Measurements from ENCODE around the gene RNU6-1.

Gene RNU6-1

GRCh38 chr15:67850994-67851571 is 11.2 kb upstream of the RNU6-1 start:
- DNase-seq (ENCODE audit: low read depth), result no peak
- H3K4me3 ChIP-seq (ENCODE audit: low read depth, low read length), result no peak overlapping the region
- TF ChIP-seq, protein P1, sequence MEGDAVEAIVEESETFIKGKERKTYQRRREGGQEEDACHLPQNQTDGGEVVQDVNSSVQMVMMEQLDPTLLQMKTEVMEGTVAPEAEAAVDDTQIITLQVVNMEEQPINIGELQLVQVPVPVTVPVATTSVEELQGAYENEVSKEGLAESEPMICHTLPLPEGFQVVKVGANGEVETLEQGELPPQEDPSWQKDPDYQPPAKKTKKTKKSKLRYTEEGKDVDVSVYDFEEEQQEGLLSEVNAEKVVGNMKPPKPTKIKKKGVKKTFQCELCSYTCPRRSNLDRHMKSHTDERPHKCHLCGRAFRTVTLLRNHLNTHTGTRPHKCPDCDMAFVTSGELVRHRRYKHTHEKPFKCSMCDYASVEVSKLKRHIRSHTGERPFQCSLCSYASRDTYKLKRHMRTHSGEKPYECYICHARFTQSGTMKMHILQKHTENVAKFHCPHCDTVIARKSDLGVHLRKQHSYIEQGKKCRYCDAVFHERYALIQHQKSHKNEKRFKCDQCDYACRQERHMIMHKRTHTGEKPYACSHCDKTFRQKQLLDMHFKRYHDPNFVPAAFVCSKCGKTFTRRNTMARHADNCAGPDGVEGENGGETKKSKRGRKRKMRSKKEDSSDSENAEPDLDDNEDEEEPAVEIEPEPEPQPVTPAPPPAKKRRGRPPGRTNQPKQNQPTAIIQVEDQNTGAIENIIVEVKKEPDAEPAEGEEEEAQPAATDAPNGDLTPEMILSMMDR (IDR thresholded peaks at IDR 0.05; ENCODE audit: low read depth, low read length, missing control alignments), result no peak

DNA sequence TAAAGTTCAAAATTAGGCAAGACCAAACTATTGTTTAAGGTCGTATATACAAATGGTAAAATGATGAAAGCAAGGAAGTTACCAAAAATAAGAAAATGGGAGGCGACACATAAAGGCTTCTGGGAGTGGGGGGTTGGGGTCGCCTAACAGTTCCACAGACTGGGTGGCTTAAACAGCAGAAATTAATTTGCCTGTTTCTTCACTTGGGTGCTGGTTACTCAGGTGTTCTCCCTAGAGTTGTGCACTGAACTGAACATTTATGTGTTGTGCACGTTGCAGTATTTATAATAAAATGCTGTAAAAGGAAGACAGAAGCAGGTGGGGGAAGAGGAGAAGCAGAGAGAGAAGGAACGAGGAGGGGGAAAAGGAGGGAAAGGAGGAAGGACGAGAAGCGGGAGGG is 10.5 kb upstream of the RNU6-1 start:
- TF ChIP-seq, protein P1 (IDR thresholded peaks at IDR 0.05; ENCODE audit: low read depth, low read length, missing control alignments), result no peak
- no peak for DNase-seq (ENCODE audit: low read depth)
- no peak overlapping the region for H3K4me3 ChIP-seq (ENCODE audit: low read depth, low read length)

- no peak overlapping the region for H3K4me3 ChIP-seq (ENCODE audit: low read depth, low read length)
- DNase-seq (ENCODE audit: low read depth), result no peak
- TF ChIP-seq, protein P1 (IDR thresholded peaks at IDR 0.05; ENCODE audit: low read depth, low read length, missing control alignments), result no peak
These were observed 9.7 kb upstream of the RNU6-1 start for GRCh38 chr15:67849538-67849937.

- H3K4me3 ChIP-seq (ENCODE audit: low read depth, low read length), result no peak overlapping the region
- DNase-seq (ENCODE audit: low read depth), result no peak
- TF ChIP-seq, protein P1 (IDR thresholded peaks at IDR 0.05; ENCODE audit: low read depth, low read length, missing control alignments), result no peak
These were observed 6.1 kb upstream of the RNU6-1 start for GRCh38 chr15:67845974-67846373.

DNA sequence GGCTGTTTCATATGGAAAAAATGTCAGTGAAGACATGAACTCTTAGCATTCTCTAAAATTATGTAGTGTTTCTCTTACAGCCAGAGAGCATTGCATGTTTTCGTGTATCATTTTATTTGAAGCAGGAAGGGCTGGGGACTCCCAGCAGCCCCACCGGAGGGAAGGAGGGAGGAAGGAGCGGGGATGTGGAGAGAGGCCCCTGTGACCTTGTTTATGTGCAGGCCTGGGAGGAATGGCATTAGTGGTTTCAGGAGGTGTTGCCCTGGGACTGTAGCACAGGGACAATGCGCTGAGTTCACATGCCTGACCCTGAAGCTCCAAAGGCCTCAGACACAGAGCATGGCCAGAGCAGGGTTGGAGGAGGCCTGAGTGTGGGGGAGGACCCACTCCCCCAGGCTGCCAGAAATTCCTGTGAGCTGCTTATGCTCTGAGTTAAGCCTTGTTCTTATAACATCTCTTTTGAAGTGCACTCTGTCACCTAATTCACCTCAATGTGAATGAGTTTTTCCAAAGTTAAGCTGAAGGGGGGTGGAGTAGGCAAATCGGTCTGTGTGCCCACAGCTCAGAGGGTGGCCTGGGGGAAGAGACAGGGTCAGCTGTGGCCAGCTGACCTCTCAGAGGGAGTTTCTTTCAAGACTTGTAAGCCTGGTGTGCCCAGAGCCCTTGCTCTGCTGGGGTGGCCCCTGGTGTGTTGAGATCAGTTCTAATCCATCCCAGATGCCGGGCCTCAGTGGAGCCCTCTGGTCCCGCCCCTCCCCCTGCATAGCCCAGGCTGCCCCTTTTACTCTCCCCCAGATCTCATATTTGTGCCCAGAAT is 3.9 kb upstream of the RNU6-1 start:
- TF ChIP-seq, protein P1 (IDR thresholded peaks at IDR 0.05; ENCODE audit: low read depth, low read length, missing control alignments), result no peak
- no peak overlapping the region for H3K4me3 ChIP-seq (ENCODE audit: low read depth, low read length)
- DNase-seq (ENCODE audit: low read depth), result no peak

DNA sequence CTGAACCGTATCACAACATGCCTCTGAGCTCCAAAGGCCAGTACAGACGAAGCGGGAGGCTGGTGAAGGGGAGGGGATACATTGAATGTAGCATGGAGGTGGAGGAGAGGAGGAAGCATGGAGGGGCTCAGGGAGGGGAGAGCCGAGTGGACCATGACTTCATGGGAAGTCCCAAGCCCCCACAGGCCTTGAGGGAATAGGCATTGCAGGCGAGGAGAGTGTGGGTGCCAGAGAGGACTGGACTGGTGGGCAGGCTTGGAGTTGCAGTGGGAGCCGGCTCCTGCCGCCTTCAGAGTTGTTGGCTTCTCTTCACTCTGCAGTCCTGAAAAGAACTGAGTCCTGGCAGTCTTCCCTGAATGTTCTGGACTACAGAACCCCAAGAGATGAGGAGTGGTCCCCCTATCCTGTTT is 3.3 kb upstream of the RNU6-1 start:
- H3K4me3 ChIP-seq (ENCODE audit: low read depth, low read length), result no peak overlapping the region
- DNase-seq (ENCODE audit: low read depth), result no peak

More for the DNA sequence above, 3.3 kb upstream of the RNU6-1 start:
- TF ChIP-seq, protein P1 (IDR thresholded peaks at IDR 0.05; ENCODE audit: low read depth, low read length, missing control alignments), result no peak

All from GM12864 (cell line).